Ovary (tissue), 9 donors: Measurements from ENCODE around the gene NDUFA3. TPM values are rescaled to one million over a fixed set of nuclear protein-coding genes. Genes with fewer than 3 reads are reported as not detected.
"Not testable (repeated sequence)": the region's sequence is repeated elsewhere in the genome, so short reads cannot be mapped to it uniquely, and the experiment has no call there.

Experiments
- DNase-seq, 5 donors: peaks; one replicate each; pipeline ENCODE4 v3.0.0-alpha.2; 2019 to 2020
- H3K27ac ChIP-seq, 2 donors: fragments of 200-600 bp; one replicate each; pipeline versions ENCODE4 v1.5.1 to v1.8.0; 2019 to 2022
- H3K27me3 ChIP-seq: fragments of 200-600 bp; one replicate; pipeline ENCODE4 v1.8.0; 2022
- H3K36me3 ChIP-seq: fragments of 200-600 bp; sonication (generic); one replicate; pipeline ENCODE4 v1.5.1; 2019
- H3K4me1 ChIP-seq: one replicate; pipeline ENCODE4 v1.8.1; 2013; ENCODE audit warnings: mild to moderate bottlenecking, moderate library complexity; ENCODE audit not compliant: insufficient read depth
- H3K4me3 ChIP-seq: fragments of 200-600 bp; sonication (generic); one replicate; pipeline ENCODE4 v1.5.1; 2017
- H3K9me3 ChIP-seq, 2 donors: fragments of 200-600 bp in 1 of 2; sonication (generic) in 1 of 2; one replicate each; pipeline versions ENCODE4 v1.5.1 to v1.8.1; 2013 to 2019; ENCODE audit warnings: mild to moderate bottlenecking in 1 of 2, moderate library complexity in 1 of 2
- CTCF ChIP-seq, 3 donors: fragments of 450-650 bp in 2 of 3; fragments of 200-600 bp in 1 of 3; IDR thresholded peaks; one replicate each; pipeline versions ENCODE4 v1.5.1 to v1.8.0; 2016 to 2022; ENCODE audit warnings: antibody characterized with exemption in 3 of 3, mild to moderate bottlenecking in 1 of 3
- EP300 ChIP-seq: sonication (generic); formaldehyde crosslinking; IDR thresholded peaks from one replicate; pipeline ENCODE4 v1.6.1; 2017; ENCODE audit warnings: antibody characterized with exemption
- POLR2A ChIP-seq: fragments of 450-650 bp; IDR thresholded peaks from one replicate; pipeline ENCODE4 v1.6.1; 2017; ENCODE audit warnings: antibody characterized with exemption, mild to moderate bottlenecking, moderate library complexity
- whole genome bisulfite sequencing, 3 donors: extraction: QIAGEN DNeasy Blood & Tissue Kit in 1 of 3; methylation state at CpG; one replicate each; pipeline versions ENCODE4 v1.1.5 to v1.1.7; 2013 to 2017; 5-methylcytosine and 5-hydroxymethylcytosine counted together
- intact Hi-C, 4 donors: fragments of 100-400 bp; cut with DNase I; formaldehyde crosslinking; loops; one replicate each; pipeline versions ENCODE4 v1.11.0 to v1.15.1; 2022 to 2023
- polyA plus RNA-seq, 2 donors: library from polyadenylated mRNA; stranded (reverse); fragments of 200-250 nt in 1 of 2; fragments of 350-450 nt in 1 of 2; fragmentation: Illumina TruSeq in 1 of 2; extraction: RNeasy Lipid Tissue Mini Kit (QIAGEN cat#74804) in 1 of 2; gene quantifications; one replicate each; pipeline ENCODE4 v1.2.3, GENCODE V29; 2013 to 2014
- total RNA-seq, 7 donors: library from RNA; depleted of rRNA in 2 of 7; stranded (reverse); fragments of >200 nt in 2 of 7; fragmentation: NEBNext Ultra II Directional in 3 of 7; extraction: Animal tissue kit (Norgen Biotek cat#: 25700) in 3 of 7; gene quantifications; one replicate each; pipeline versions ENCODE4 v1.1.0 to v1.2.4, GENCODE V29; 2016 to 2023
- donor health status: DM: no; HTN: no; CAD: no; lungs with moderate emphysema.
- donor health status: DM: no; HTN: no; CAD: no.
- donor health status: Bipolar disorder and iron deficiency.
- donor health status: DM: yes; HTN: yes; CAD: no.
- donor health status: DM: no; HTN: no; CAD: no.
- donor health status: DM: yes; HTN: yes; CAD: no.

The NDUFA3 gene
- total and polyA plus RNA-seq, 9 donors, result 6.2 to 110 (median 82.1) TPM

- H3K4me1 ChIP-seq, result no peaks in the 10 kb centered on the region
- no peak overlapping the region for H3K27ac ChIP-seq
- WGBS, 3 donors, result 76 to 87% (median 84%) methylated on average over 3 of the region's 3 CpGs
- DNase-seq, result no peak
- H3K36me3 ChIP-seq, result no peaks in the 10 kb centered on the region
- no peak for TF ChIP-seq EP300
- TF ChIP-seq CTCF (IDR thresholded peaks at IDR 0.05), result no peak
- no peak for TF ChIP-seq POLR2A
- H3K4me3 ChIP-seq, result no peak overlapping the region
- intact Hi-C loops, result no loop called here
- no peaks in the 10 kb centered on the region for H3K9me3 ChIP-seq
- H3K27me3 ChIP-seq, result no peaks in the 10 kb centered on the region
Observed at GRCh38 chr19:54084410-54084809, 18.2 kb upstream of the NDUFA3 start.

DNA sequence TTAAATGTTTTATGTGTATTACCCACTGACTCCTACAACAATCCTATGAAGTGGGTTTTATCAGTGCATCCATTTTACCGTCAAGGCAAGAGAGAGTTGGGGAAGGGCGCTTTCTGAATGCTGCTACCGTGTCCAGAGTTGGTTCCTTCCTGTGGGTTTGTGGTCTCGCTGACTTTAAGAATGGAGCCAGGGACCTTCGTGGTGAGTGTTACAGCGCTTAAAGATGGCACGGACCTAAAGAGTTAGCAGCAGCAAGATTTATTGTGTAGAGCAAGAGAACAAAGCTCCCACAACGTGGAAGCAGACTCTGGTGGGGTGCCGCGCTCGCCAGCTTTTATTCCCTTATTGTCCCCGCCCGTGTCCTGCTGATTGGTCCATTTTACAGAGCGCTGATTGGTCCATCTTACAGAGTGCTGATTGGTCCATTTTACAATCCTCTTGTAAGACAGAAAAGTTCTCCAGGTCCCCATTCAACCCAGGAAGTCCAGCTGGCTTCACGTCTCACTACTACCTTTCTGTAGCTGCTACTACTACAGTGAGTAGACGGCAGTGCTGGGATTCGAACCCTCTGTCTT is 8.1 kb upstream of the NDUFA3 start:
- intact Hi-C loops, result no loop called here
- no peaks in the 10 kb centered on the region for H3K36me3 ChIP-seq
- TF ChIP-seq EP300, result no peak
- TF ChIP-seq POLR2A, result no peak
- TF ChIP-seq CTCF (IDR thresholded peaks at IDR 0.05), result no peak
- peaks cover 0 to 3% of the 10 kb centered on the region in 2 donors for H3K9me3 ChIP-seq
- H3K27ac ChIP-seq, result no peak overlapping the region
- H3K27me3 ChIP-seq, result no peaks in the 10 kb centered on the region
- H3K4me3 ChIP-seq, result no peak overlapping the region
- H3K4me1 ChIP-seq, result peaks cover 7% of the 10 kb centered on the region
- no peak for DNase-seq
- 80 to 89% (median 83%) methylated on average over 17 of the region's 17 CpGs for WGBS, 3 donors

GRCh38 chr19:54095136-54095858 is 7.4 kb upstream of the NDUFA3 start:
- Histone ChIP-seq H3K27ac (no peak overlapping the region), H3K9me3 (peaks cover 0 to 3% of the 10 kb centered on the region in 2 donors), H3K4me3 (peak overlapping the region; percentile 17), H3K27me3 (no peaks in the 10 kb centered on the region), H3K36me3 (no peaks in the 10 kb centered on the region), H3K4me1 (peaks cover 7% of the 10 kb centered on the region)
- intact Hi-C loops, result no loop called here
- TF ChIP-seq EP300, result no peak
- no peak for TF ChIP-seq CTCF (IDR thresholded peaks at IDR 0.05)
- no peak for TF ChIP-seq POLR2A
- no peak for DNase-seq
- 67 to 71% (median 70%) methylated on average over 22 of the region's 22 CpGs for WGBS, 3 donors

GRCh38 chr19:54095859-54096616 is 6.6 kb upstream of the NDUFA3 start:
- H3K4me1 ChIP-seq, intact Hi-C loops, H3K27me3 ChIP-seq, H3K9me3 ChIP-seq, H3K36me3 ChIP-seq: not testable (repeated sequence)
- WGBS, 3 donors, result 0 to 1% (median 1%) methylated on average over 33 to 46 of the region's 46 CpGs
- DNase-seq, result peak in 3 of 5 donors; percentile 56 to 71 (median 59)
- H3K27ac ChIP-seq, result peak overlapping the region in 1 of 2 donors; percentile 63
- H3K4me3 ChIP-seq, result peak overlapping the region; percentile 17
